GM18526 (cell line): Measurements from ENCODE around the gene TSPYL1.
A peak's percentile ranks its signal among the peaks of the same experiment; 100 is the strongest.

Experiments
- POLR2A ChIP-seq: IDR thresholded peaks from 3 replicates; pipeline ENCODE4 v1.6.1; 2011; ENCODE audit not compliant: insufficient read length; ENCODE audit errors: extremely low read depth

Gene TSPYL1

DNA sequence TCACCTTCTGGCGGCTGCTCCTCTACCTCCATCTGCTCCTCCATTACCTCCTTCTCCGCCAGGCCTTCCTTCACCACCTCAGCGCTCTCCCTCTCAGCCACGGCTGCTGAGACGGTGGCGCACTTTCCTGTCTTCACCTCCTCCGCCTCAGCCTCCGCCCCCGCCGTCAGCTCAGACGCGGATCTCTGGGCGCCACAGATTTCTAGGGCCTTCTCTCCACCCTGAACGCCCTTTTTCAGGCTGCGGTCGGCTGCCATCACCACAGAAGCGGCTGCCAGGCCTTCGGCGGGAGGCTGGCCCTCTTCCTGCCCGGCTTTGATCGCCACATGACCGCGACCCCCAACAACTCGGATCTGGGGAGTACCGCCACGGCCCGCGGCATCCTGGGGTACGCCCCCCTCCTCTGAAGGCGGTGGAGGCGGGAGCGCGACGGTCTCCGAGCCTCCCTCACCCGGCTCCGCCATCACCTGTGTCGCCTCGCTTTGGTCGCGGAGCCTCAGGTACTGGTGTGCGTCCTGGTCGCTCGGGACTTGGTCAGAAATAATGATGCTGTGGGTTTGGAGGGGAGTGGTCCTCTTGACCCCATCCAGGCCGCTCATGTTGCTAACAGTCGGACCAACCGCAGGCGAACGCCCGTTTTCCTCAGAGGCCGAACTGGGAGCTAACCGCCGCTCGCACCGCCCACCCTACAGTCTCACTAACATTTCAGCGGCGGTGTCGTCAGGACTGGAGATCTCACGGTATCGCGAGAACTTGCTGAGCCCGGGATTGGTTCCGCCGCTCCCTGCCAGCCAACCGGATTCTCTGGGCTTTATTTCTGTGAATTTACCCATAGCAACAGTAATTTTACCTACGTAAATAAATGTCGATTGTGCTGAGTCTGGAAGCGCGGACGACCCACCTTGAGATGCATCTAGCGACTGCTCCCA, at the start of gene TSPYL1:
TSS of gene TSPYL1 (minus strand) at position 699 of the 929 bp plus-strand sequence. CDS start at position 599, 100 bp downstream.
- peak; percentile 82 for TF ChIP-seq POLR2A

DNA sequence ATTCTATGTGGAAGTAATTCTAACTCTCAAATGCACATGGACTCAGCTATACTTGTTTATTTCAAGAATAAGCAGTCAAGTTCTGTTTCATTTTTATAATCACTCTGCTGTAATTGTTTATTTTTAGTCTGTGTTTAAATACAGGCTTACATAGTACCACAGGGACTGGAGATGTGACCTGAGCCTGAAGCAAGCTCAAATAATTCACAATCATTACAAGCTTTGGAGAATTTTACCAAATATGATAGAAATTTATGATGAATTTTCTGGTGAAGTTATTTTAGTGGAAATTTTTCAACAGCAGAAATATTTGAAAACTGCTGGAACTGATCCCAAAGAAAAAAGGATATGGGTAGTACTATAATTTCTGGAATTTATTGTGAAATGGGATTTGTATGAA, 49.4 kb upstream of the TSPYL1 start:
- TF ChIP-seq POLR2A, result no peak

DNA sequence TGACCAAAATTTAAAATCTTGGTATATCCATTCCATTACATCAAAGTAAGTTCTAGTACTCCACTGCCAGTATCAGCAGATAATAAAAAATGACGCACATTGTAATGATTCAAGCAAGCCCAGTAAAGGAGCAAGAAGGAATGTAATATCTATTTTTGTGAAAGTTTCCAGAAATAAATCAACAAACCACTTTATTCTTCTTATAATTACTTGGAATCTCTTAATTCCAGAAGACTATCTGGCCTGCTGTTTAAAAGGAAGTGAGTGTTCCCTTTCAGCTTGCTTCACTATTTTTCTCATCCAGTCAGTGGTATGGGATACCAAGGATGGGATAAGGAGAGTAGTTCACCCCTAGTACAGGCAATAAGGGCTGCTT, 48.8 kb upstream of the TSPYL1 start:
- TF ChIP-seq POLR2A, result no peak

DNA sequence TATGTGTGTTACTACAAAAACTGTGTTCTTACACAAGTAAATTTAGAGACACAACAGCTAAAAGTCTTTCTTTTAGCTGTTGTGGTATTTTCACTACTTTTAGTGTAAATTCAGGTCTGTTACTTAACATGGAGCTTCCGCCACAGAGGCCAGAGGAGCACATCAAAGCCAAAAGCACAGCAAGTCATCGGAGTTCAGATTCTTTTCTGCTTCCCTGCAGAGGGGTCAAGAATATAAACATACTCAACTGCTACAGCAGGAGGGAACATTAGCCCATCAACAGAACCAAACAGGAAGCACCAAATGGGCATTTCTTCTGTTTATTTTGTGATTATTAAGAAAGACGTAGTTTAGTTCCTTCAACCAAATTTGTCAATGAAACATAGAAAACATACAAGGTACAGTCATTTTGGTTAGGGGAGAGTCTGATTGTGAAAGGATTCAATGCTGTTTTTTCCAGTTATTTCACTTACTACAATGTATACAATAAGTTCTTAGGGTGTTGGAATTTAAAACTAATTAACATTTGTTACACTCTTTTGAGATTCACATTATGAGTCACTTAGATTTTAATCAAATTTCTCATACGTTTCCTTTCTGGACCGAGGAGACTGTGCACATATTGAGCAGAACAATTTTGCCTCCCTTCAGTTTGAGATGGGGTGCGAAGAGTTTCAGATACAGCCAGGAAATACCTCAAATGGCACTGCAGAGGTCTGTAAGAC, 48.2 kb upstream of the TSPYL1 start:
- no peak for TF ChIP-seq POLR2A

DNA sequence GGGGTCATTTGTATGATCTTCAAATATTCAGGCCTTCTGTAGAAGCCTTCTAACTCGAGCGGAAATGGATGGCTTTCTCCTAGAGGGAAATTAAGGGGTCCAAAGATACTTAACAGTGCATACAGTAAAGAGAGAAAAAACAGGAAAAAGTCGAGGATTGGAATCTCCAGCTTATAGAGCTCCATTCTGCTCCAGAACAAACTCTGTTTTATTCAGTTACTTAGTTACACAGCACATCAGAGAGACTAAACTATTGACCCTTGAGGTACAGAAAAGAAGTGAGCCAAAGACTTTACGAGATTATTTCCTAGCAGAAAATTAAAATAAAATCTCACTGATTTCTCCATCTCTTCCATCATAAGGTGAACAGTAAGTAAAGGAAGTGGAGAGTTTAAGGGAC, 47.3 kb upstream of the TSPYL1 start:
- TF ChIP-seq POLR2A, result no peak

DNA sequence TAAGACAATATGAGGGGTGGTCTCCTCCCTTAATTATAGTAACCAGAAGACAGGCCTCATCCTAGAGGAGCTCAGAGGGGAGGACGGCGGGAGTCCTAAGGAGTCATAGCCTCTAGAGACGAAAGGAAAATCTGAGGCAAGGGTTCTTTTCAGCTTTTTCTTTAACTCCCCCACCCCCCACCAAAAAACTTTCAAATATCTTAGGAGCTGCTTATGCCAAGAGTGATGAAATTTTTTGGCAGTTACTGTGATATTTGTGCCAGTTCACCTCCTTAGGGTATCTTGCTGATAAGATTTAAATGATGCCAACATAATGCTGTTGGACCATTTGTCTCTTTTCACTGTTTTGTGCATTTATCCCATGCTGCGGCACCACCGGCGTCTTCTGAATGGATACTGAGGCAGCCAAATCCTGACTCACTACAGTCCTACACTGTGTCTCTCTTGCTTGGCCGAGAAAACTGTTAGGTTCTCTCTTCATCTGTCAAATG, 46.5 kb upstream of the TSPYL1 start:
- no peak for TF ChIP-seq POLR2A

DNA sequence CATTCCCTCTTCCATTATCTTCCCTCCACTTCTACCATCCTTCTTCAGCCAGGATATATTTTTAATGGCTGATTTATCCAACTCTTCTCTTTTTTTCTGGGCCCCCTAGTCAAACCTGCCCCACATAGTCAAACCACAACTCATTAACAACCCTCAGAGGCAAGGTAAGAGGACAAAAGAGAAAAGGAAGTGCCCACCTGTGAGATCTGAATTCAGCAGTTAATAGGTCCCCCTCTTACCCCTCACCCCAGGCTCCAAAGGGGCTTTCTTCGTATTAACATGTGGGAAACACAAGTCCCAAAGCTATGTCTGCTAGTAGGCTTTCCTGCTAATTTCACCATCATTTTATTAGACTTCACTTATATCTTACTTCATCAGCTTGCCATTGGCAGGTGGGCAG, 44.1 kb upstream of the TSPYL1 start:
- no peak for TF ChIP-seq POLR2A

DNA sequence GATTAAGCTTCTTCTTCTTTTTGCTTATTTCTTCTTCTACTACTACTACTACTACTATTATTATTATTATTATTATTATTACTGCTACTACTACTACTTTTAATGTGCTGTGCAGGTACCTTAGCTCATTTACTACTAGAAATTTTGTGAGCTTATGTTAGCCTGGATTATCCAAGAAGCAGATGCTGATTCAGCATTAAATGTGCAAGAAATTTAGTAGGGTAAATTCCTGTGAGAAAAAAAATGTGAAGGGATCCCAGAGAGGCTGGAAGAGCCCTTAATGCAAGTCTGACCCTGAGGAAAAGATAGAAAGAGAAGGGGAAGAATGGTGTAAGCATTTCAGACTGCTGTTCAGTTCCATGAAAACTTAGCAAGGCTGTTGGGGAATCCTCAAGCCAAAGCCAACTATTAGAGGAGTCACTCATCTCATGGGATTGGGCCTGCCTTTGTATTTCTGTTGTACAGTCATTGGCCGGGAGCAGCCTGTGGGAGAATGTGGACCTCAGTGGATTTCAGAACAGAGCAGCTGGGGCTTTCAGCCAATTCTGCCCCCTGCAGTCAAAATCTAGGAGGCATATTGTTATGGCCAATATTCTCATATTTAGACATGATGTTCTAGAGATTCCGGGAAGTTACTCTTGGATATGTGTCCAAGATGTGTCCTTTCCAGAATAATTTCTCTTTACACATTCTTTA, 37.2 kb upstream of the TSPYL1 start:
- no peak for TF ChIP-seq POLR2A

DNA sequence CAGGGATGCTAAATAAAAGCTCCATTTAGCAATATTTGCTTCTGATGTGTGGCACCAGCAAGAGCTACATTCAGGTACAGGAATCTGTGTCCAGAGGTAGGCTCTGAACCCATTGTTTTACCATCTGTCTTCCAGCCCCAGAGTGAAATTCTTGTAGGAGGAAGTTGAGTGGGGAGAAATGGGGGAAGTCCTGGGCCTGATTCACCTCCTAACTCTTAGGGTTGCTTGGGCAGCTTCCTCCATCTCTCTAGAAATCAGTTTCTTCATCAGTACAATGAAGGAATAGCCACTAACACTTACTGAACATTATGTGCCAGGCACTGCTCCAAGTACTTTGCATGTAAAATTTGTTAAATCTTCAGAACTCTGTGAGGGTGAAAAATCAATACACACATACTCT, 35.1 kb upstream of the TSPYL1 start:
- no peak for TF ChIP-seq POLR2A

DNA sequence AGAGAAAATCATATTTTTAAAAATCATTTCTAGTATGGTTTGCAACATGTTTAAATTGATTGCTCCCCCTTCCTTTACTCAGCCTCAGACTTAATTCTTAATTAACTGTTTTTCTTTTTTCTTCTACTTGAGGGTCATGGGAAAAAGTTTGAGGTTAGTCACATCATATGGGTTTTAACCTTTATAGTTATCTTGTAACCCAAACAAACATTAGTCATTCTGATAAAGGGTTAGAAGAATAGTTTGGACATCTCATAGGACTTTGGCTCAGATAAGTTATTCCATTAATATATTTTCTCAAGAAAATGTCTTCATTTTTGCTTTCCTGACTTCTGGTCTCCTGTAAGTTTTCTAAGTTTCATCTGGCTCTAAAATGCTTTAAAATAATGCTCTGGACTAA, 34.5 kb upstream of the TSPYL1 start:
- no peak for TF ChIP-seq POLR2A

DNA sequence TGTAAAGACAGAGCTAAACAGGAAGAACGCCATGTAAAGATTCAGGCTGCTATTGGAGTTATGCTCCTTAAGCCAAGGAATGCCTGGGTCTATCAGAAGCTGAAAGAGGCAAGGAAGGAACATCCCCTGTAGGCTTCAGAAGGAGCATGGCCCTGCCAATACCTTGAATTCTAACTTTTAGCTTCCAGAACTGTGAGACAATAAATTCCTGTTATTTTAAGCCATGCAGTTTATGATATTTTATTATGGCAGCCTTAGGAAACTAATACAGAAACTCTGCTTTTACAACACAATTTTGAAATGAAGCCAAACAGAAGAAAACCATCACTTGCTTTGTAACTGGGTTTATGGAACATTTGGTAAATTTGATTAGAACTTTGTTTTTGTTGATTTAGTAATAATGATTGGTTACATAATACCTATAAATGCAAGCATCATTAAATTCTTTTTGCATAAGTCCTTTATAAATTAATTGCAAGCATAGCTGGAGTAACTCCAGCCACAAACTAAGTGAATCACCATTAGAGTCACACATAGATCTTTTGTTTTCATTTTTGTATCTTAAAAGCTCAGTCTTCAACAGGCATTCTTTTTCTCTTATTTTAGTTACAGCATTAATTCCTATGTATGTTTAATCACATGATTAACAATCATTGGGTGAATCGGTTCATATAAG, 33.5 kb upstream of the TSPYL1 start:
- TF ChIP-seq POLR2A, result no peak

DNA sequence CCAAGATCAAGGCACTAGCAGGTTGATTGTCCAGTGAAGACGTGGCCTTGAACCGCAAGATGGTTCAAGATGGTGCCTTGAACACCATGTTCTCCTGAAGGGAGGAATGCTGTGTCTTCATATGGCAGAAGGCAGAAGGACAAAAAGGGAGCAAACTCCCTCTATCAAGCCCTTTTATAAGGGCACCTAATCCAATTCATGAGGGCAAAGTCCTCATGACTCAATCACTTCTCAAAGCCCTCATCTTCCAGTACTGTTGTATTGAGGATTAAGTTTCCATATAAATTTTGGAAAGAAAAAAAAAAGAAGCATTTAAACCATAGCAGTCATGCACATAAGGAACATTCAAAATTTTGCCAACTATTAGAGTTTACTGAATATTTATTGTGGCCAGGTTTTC, 29.9 kb upstream of the TSPYL1 start:
- TF ChIP-seq POLR2A, result no peak

DNA sequence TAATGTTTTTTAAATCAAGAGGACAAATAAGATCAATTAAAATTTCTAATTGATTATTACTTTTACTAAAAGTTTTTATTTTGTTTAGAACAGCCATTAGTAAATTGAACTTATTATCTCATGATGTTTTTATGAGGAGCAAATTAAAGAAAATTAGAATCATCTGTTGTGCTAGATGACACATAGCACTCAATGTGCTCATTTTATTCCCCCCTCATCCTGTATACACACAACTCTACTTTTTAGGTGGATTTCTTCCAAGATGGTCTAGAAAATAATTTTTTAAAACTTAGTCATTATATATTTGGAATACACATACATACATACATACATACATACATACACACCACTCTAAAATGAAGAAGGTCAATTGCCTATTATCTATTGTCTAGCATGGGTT, 29.3 kb upstream of the TSPYL1 start:
- no peak for TF ChIP-seq POLR2A

DNA sequence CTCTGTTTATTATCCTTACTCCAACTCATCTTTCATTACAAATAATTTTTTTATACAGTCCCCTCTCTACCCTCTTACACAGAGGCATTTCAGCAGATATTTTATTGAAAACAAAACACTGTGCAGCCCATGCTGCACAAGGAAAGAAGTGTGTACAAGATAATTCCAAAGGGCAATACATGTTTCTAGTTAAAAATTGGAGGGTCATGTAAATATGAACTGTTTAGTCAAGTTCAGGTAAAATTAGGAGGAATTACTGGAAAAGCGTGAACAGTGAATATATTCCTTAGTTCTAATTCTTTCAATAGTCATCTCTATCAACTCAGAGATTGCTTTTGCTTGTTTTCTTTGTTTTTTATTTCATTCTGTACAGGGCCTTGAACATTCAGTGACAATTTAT, 27.9 kb upstream of the TSPYL1 start:
- TF ChIP-seq POLR2A, result no peak

DNA sequence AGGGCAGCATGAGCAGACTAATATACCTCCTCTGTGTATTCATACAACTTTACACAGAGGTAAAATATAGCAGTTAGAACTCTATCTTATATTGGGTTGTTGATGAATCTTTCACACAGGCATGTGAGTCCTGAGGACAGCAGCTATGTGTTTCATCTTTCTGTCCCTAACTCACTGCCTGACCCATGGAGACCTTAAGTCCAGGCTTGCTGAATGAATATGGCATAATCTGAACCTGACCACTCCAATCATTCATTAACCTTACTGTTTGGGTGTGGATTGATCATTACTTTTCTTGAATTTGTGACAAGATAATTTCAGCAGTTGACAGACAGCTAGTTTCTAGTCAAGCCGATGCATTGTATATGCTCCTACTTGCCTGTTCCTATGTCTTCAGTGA, 27.3 kb upstream of the TSPYL1 start:
- TF ChIP-seq POLR2A, result no peak
